Measurements from ENCODE around the gene PRR15.
A peak's percentile ranks its signal among the peaks of the same experiment; 100 is the strongest.

DNA sequence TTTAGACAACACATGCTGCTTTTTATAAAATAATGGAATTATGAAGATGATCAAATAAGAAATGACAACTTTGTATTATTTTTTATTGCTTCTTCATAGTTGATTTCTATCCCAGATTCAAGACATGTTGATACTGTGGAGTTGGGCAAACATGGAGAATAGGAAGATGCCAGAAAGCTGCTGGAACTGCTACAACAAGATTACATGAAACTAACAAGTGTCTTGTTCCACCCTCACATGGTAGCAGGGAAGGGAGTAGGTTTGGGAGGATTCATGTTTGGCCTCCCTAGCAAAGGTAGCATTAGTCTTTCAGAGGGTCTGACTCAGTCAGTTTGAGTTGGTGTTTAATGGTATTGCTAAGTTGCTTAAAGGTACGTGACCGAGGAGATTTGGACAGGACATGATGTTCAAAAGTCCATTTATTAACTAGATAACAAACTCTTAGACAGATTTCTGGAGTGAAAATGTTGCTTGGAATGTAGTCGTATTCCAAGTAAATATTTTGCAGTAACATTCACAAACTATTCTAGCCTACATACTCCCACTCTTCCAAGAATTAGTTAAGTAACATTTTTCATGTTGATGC lies 33.1 kb downstream of the PRR15 start:
- TF ChIP-seq, protein P1, sequence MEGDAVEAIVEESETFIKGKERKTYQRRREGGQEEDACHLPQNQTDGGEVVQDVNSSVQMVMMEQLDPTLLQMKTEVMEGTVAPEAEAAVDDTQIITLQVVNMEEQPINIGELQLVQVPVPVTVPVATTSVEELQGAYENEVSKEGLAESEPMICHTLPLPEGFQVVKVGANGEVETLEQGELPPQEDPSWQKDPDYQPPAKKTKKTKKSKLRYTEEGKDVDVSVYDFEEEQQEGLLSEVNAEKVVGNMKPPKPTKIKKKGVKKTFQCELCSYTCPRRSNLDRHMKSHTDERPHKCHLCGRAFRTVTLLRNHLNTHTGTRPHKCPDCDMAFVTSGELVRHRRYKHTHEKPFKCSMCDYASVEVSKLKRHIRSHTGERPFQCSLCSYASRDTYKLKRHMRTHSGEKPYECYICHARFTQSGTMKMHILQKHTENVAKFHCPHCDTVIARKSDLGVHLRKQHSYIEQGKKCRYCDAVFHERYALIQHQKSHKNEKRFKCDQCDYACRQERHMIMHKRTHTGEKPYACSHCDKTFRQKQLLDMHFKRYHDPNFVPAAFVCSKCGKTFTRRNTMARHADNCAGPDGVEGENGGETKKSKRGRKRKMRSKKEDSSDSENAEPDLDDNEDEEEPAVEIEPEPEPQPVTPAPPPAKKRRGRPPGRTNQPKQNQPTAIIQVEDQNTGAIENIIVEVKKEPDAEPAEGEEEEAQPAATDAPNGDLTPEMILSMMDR (IDR thresholded peaks at IDR 0.05): no peak
- peak in 1 of 3 donors; percentile 61 for TF ChIP-seq POLR2AphosphoS5 (IDR thresholded peaks at IDR 0.05)

Measured in breast epithelium (tissue), 3 donors.